Stimulated activated naive CD8-positive, alpha-beta T cell treated with anti-CD3 and anti-CD28 coated beads, Interleukin-15, Interleukin-2, amounts not matched to agents 100 ng/mL and 50 ng/mL, for 24 hours (primary cell): ENCODE measurements around the gene S100A13.
A peak's percentile ranks its signal among the peaks of the same experiment; 100 is the strongest.

Experiments used
- H3K27ac Mint-ChIP-seq: one replicate; pipeline ENCODE4 v1.8.0; 2021; ENCODE audit warnings: mild to moderate bottlenecking, mixed read lengths
- H3K27me3 Mint-ChIP-seq: one replicate; pipeline ENCODE4 v1.8.0; 2021; ENCODE audit warnings: mixed read lengths
- H3K36me3 Mint-ChIP-seq: one replicate; pipeline ENCODE4 v1.8.0; 2021; ENCODE audit warnings: low read depth, mixed read lengths
- H3K4me1 Mint-ChIP-seq: one replicate; pipeline ENCODE4 v1.8.0; 2021; ENCODE audit warnings: low read depth, mixed read lengths
- H3K4me3 Mint-ChIP-seq: one replicate; pipeline ENCODE4 v1.8.0; 2021; ENCODE audit warnings: mild to moderate bottlenecking, mixed read lengths
- H3K9me3 Mint-ChIP-seq: one replicate; pipeline ENCODE4 v1.8.0; 2021; ENCODE audit warnings: mixed read lengths

The S100A13 gene

DNA sequence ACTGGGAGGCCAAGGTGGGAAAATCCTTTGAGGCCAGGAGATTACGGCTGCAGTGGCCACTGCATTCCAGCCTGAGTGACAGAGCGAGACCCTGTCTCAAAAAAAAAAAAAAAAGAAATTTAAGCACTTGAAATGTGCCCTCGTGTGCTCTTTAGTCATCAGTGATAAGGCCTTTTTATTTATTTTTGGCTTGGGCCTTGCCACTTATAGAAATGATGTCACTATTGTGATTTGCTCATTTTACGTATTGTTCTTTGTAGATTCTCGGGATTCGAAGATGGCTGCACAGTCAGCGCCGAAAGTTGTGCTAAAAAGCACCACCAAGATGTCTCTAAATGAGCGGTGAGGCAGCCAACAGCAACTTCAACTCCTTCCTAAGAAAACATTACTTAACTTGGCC is 9.0 kb upstream of the S100A13 start:
- Mint-ChIP-seq H3K36me3 (peaks cover 54% of the 10 kb centered on the region), H3K27ac (peak overlapping the region; percentile 77), H3K9me3 (no peaks in the 10 kb centered on the region), H3K27me3 (no peaks in the 10 kb centered on the region), H3K4me1 (peaks cover 54% of the 10 kb centered on the region), H3K4me3 (peak overlapping the region; percentile 95)

DNA sequence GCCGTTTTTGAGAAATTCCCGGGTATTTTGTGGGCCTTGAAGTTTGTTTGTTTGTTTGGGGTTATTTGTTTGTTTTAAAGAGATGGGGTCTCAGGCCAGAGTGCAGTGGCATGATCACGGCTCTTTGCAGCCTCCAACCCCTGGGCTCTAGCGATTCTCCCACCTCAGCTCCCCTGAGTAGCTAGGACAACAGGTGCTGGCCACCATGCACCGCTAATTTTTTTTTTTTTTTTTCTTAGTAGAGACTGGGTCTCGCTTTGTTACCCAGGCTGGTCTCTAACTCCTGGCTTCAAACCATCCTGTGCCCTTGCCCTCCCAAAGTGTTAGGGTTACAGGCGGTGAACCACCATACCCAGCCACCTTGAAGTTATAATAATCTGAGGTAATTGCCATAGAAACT is 8.6 kb upstream of the S100A13 start:
- Mint-ChIP-seq H3K36me3 (peaks cover 50% of the 10 kb centered on the region), H3K27me3 (no peaks in the 10 kb centered on the region), H3K4me1 (peaks cover 53% of the 10 kb centered on the region), H3K4me3 (peak overlapping the region; percentile 95), H3K9me3 (no peaks in the 10 kb centered on the region), H3K27ac (peak overlapping the region; percentile 53)

DNA sequence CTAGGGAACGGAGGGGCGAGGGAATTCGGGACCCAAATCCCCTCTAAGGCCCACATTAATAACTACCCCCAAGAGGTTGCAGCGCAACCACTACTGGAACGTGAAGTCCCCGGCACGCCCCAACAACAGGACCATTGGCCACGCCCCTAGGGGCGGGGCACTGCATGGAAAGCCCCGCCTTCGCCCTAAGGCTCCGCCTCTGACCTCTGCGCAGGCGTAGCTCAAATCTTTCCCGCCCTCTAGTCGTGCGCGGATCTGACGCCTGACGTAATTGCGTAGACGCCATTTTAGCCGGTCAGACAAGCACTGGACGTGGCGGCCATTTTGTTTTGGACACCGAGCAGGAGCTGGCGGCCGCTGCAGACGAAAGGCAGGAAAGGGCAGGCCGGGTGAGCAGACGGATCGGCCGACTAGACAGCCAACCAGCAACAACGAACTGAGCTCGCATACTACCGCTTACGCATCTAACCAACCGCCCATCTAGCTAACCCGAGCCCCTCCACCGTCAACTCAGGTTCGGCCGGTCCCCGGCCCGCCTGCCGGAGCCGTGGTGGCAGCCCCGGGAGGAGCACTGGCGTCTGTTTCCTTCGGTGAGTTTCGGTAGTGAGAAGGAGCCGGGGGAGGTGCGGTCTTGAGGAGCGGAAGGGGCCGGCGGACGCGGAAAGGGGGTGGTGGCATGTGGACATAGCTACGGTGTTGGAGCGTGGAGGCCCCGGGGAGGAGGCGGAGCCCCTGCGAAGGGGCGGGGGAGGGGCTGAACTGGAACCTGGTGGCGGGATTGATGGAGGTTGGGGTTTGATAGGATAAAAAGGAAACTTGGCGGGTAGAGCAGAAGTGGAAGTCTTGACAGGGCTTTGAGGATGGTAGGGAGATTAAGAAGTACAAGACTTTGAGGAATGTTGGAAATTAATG is 6.7 kb upstream of the S100A13 start, which contains the start of gene CHTOP:
Gene CHTOP, plus strand, starts transcription at position 313 of the 912 bp plus-strand sequence. CDS start 2,523 bp downstream, outside the sequence.
- Mint-ChIP-seq H3K9me3 (no peaks in the 10 kb centered on the region), H3K27me3 (no peaks in the 10 kb centered on the region), H3K4me1 (peaks cover 54% of the 10 kb centered on the region), H3K27ac (peak within 1 kb of the TSS; percentile 97), H3K4me3 (peak within 1 kb of the TSS; percentile 95), H3K36me3 (peaks cover 42% of the 10 kb centered on the region)

DNA sequence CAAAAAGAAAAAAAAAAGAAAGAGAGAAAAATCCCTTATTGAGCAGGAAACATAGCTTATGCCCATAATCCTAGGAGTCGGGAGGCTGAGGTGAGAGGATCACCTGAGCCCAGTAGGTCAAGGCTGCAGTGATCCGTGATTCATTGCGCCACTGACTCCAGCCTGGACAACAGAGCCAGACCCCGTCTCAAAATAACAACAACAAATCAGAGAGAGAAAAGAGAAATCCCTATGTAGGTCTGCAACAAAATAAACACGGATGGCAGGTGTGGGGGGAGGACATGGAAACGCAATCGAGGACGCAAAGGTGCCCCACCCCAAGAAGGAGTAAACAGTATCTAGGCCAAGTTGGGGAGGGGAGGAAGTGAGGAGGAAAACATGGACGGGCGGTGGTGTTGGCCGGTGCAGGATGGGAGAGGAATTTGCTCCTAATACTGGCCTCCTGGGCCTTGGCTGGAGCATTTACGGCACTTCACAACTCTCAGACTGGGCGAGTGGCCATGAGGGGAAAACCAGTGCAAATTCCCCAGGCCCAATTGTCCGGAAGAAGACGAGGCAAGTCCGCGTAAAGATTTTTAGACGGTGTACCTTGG is 6.0 kb upstream of the S100A13 start:
- H3K9me3 Mint-ChIP-seq = no peaks in the 10 kb centered on the region
- no peaks in the 10 kb centered on the region for H3K27me3 Mint-ChIP-seq
- H3K4me3 Mint-ChIP-seq = peak overlapping the region; percentile 95
- H3K36me3 Mint-ChIP-seq = peaks cover 35% of the 10 kb centered on the region
- peaks cover 54% of the 10 kb centered on the region for H3K4me1 Mint-ChIP-seq
- peak overlapping the region; percentile 97 for H3K27ac Mint-ChIP-seq

DNA sequence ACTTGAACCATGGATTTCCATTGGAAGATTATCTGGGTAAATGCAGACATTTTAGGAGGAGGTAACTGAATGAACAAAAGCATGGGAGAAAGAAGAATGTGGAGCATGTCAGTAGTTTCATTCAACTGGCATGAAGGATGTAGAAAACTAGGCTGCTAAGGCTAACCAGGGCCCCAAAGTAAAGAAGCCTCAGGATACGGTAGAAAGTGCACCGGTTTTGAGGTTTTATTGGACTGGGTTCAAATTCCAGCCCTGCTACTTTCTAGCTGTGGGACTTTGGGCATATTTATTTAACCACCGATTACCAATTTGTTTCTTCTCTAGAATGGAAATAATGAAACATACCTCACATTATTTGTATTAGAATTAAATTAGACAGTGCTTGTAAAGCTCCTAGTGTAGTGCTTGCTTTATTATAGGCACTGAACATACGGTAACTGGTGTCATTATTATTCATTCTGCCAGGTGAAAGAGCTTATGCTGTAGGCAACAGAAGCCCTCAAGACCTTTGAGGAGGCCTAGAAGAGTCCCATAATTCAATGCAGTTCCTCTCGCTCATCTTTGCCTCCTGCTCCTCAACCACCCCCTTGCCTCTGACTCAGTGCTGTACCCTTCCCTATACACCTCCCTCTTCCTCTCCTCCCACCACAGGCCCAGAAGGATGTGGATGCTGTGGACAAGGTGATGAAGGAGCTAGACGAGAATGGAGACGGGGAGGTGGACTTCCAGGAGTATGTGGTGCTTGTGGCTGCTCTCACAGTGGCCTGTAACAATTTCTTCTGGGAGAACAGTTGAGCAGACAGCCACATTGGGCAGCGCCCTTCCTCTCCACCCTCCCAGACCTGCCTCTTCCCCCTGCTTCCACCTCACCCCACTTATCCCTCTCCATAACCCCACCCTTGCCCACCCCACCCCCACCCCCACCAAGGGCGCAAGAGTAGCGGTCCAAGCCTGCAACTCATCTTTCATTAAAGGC is 4.0 kb upstream of the S100A13 start:
- Mint-ChIP-seq H3K27ac (peak overlapping the region; percentile 73), H3K9me3 (no peaks in the 10 kb centered on the region), H3K36me3 (peaks cover 18% of the 10 kb centered on the region), H3K4me1 (peaks cover 43% of the 10 kb centered on the region), H3K27me3 (no peaks in the 10 kb centered on the region), H3K4me3 (no peak overlapping the region)

DNA sequence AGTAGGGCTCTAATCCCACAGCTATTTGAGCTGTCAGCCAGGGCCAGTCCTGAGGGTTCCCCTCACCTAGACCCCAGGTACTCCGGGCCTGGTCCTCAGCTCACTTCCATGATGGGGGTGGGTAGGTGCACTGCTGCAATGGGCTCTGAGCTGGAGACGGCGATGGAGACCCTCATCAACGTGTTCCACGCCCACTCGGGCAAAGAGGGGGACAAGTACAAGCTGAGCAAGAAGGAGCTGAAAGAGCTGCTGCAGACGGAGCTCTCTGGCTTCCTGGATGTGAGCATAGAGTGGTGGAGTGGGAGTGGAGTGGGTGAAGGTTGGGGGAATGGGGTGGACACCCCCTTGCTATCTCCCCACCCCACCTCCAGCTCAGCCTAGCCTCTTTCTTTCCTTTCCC is 3.1 kb upstream of the S100A13 start:
- no peak overlapping the region for H3K4me3 Mint-ChIP-seq
- H3K9me3 Mint-ChIP-seq = no peaks in the 10 kb centered on the region
- H3K27me3 Mint-ChIP-seq = no peaks in the 10 kb centered on the region
- peaks cover 34% of the 10 kb centered on the region for H3K4me1 Mint-ChIP-seq
- H3K27ac Mint-ChIP-seq = no peak overlapping the region
- peaks cover 9% of the 10 kb centered on the region for H3K36me3 Mint-ChIP-seq

DNA sequence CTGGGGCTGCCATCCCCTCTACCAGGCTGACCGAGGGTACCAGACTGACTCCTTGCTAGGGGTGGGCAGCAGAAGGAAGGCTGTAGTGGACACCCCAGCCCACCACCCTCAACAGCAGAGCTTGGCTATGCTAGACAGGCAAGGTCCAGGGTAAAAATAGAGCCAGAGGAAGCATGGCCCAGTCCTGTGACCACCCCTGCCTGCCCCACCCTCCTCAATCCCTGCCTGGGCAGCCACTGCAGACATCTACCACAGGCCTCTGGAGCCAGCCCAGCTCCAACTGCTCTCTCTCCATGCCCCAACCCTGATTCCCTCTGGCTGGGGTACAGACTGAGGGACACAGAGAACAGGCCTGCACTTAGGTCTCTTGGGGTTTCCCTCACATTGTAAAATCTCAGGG is 2.7 kb upstream of the S100A13 start:
- Mint-ChIP-seq H3K36me3 (peaks cover 6% of the 10 kb centered on the region), H3K27me3 (no peaks in the 10 kb centered on the region), H3K4me3 (no peak overlapping the region), H3K4me1 (peaks cover 32% of the 10 kb centered on the region), H3K9me3 (no peaks in the 10 kb centered on the region), H3K27ac (no peak overlapping the region)

DNA sequence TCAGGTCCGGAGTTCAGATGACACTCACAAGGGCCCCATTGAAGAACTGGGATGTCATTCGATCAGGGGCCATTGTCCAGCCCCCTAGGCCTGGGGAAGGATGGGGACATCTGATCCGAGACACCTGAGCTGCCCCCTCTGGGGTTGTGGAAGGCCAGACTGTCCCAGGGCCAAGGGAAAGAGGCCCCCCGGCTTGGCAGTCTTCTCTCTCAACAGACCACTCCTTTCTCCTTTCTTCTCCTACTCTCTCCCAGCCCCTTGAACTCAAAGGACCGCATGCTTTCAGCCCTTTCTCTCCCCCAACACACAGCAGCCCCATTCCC is 2.0 kb upstream of the S100A13 start:
- H3K27ac Mint-ChIP-seq = no peak overlapping the region
- no peaks in the 10 kb centered on the region for H3K9me3 Mint-ChIP-seq
- no peaks in the 10 kb centered on the region for H3K27me3 Mint-ChIP-seq
- H3K4me3 Mint-ChIP-seq = no peak overlapping the region
- H3K4me1 Mint-ChIP-seq = peaks cover 31% of the 10 kb centered on the region
- H3K36me3 Mint-ChIP-seq = peaks cover 2% of the 10 kb centered on the region

DNA sequence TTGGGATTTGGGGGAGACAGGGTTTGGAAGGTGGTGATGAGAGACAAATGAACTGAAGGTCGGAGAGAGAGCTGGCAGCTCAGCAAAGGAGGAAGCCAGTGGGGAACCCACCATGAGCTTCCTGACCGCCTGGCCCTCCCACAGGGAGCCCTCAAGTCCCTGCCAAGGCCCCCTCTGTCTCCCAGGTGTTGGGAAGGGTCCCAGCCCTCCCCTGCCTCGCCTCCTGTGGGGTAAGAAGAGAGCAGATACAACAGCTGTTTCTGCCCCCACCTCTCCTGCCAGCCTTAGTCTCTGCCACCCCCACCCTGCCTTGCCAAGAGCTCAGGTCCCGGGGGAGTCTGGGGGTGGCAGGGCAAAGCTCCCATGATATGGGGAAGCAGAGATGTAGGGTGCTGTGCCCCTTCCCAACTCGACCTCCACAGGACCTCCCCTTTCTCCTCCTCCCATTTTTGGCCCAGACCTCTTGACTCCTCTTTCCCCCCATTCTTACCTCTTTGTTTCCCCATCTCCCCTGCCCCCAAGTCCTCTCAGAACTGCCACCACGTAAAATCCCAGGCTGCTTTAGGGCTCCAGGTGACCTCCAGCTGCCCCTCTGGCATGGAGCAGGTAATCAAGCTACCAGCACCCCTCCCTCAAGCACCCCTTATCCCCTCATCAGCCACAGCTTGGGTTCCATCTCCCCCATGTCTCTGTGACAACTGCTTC is 1.5 kb upstream of the S100A13 start:
- Mint-ChIP-seq H3K9me3 (no peaks in the 10 kb centered on the region), H3K27me3 (no peaks in the 10 kb centered on the region), H3K4me3 (no peak overlapping the region), H3K27ac (no peak overlapping the region), H3K36me3 (no peaks in the 10 kb centered on the region), H3K4me1 (peaks cover 30% of the 10 kb centered on the region)

DNA sequence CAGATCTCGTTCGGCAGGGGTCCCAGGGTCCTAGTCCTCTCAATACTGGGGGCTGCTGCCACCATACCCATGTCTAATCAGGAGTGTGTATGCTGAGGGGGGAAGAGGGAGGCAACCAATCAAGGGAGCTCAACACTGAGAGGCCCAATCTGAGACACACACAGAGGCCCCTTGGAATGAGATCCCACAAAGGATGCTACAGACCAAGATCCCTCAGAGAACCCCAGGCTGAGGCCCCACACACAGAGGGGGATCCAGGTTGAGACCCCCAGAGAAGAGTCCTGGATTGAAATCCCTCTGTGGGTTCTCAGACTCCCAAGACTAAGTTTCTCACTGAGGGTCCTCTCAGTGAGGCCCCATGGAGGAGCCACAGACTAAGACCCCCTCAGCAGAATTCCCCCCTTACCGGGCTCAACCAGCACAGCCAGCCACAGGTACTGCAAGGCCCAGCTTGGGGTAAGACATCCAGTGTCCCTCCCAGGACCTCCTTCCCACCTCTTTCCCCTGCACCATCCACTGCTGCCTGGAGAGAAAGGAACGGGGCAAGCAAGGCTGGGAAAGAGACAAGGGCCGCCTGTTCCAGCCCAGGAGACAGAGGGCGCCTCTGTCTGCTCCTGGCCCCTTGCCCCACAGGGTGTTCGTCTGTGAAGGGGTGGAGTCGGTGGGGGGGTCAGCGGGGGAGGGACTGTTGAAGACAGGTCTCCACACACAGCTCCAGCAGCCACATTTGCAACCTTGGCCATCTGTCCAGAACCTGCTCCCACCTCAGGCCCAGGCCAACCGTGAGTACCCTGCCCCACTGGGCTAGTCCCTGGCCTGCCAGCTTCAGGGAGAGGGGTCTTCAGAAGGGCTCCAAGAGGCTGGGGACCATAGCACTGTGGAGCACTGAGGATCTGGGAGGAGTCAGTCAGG is 666 bp upstream of the S100A13 start, which contains the start of gene S100A1:
Gene S100A1, plus strand, starts transcription at position 720 of the 912 bp plus-strand sequence. CDS start 2,088 bp downstream, outside the sequence.
- H3K4me3 Mint-ChIP-seq = no peak within 1 kb of the TSS
- H3K36me3 Mint-ChIP-seq = no peaks in the 10 kb centered on the region
- H3K9me3 Mint-ChIP-seq = no peaks in the 10 kb centered on the region
- no peak within 1 kb of the TSS for H3K27ac Mint-ChIP-seq
- H3K4me1 Mint-ChIP-seq = peaks cover 22% of the 10 kb centered on the region
- H3K27me3 Mint-ChIP-seq = no peaks in the 10 kb centered on the region

DNA sequence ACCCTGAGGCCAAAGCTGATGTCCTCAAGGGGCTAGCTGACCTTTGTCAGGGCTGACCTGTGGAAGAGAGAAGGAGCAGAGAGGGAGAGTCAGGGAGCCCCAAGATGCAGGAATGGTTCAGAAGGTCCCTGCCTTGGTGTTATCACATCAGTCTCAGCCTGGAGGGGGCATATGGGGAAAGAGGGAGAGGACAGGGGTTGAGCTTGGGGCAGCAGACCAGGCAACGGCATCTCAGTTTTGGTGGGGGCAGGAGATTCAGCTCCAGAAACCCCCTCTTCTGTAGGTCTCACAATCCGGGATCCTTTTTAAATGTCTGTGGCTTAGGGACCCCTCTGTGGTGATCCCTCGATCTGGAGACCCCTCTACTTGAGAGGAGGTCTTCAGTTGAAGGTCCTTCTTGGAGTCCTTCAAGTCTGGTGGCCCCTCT is 815 bp downstream of the S100A13 start:
- Mint-ChIP-seq H3K4me3 (no peak overlapping the region), H3K27me3 (no peaks in the 10 kb centered on the region), H3K27ac (no peak overlapping the region), H3K4me1 (peaks cover 11% of the 10 kb centered on the region), H3K36me3 (no peaks in the 10 kb centered on the region), H3K9me3 (no peaks in the 10 kb centered on the region)

DNA sequence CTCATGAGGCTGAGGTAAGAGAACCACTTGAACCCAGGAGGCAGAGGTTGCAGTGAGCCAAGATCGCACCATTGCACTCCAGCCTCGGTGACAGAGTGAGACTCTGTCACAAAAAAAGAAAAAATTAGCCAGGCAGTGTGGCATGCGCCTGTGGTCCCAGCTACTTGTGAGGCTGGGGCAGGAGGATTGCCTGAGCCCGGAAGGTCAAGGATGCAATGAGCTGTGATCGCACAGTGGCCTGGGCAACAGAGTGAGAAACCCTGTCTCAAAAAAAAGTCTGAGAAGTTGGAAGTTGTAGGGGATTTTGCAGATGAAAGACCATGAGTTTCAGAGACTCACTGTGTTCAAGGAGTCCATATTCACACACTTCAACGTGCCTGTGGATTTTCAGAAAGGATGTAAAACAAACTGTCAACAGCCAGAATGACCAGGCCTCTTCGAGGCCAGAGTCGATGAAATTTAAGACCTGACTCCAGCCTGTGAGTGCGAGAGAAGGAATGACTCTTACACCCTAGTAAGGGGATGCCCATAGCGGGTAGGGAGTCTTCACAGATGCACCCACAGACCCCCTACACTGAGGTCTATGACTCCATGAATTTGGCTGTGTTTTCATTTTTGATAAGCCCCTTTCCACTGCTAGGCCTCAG is 2.2 kb downstream of the S100A13 start:
- Mint-ChIP-seq H3K9me3 (no peaks in the 10 kb centered on the region), H3K4me1 (peaks cover 4% of the 10 kb centered on the region), H3K4me3 (no peak overlapping the region), H3K27me3 (no peaks in the 10 kb centered on the region), H3K36me3 (no peaks in the 10 kb centered on the region), H3K27ac (no peak overlapping the region)

DNA sequence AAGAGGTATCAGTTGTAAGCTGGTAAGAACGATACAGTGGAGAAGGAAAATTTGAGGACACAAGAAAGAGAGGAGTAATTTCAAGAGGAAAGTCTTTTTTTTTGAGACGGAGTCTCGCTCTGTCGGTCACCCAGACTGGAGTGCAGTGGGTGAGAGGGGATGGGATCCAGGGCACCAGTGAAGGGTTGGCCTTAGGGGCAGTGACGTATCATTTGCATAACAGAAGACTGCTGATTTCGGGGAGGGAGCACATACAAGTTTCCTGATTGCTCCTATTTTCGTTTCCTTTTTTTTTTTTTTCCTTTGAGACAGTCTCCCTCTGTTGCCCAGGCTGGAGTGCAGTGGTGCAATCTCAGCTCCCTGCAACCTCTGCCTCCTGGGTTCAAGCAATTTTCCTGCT is 4.2 kb downstream of the S100A13 start:
- H3K36me3 Mint-ChIP-seq = no peaks in the 10 kb centered on the region
- peaks cover 4% of the 10 kb centered on the region for H3K4me1 Mint-ChIP-seq
- H3K27ac Mint-ChIP-seq = no peak overlapping the region
- H3K9me3 Mint-ChIP-seq = no peaks in the 10 kb centered on the region
- no peak overlapping the region for H3K4me3 Mint-ChIP-seq
- no peaks in the 10 kb centered on the region for H3K27me3 Mint-ChIP-seq
